ENCODE measurements around the gene EIF4A3.

Gene EIF4A3

GRCh38 chr17:80109713-80110446, 37.0 kb downstream of the EIF4A3 start:
- H3K36me3 ChIP-seq (ENCODE audit: control insufficient read depth in 1 of 2, insufficient read depth in 2 of 2, low read depth in 1 of 2, low read length in 2 of 2): peaks cover 0 to 3% of the 10 kb centered on the region in 2 experiments
- no peak for DNase-seq

DNA sequence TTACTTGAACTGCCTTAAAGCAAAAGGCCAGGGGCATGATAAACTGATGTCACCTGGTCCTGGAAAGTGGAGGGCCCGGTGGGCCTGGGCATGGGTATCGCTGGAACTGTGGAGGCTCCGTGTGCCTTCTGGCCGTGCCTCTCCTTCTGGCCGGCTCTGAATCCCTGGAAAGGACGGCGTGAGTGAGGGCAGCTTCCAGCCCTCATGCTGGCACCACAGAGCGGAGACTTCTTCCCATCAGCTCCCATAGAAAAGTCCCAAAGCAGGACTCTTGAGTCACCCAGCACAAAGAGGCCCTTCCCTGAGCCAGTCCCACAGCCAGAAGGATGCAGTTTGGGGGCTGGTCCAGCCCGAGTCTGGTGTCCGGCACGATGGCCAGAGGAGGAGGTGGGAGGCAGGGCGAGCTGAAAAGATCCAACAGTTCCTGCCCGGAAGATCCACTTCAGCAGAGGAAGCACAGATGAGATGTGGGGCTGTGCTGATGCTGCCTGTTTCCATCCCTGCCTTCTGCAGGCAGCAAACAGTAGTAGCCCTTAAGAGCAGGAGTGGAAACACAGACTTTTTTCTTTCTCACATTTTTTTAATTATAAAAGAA, 37.8 kb downstream of the EIF4A3 start:
- H2BK12ac ChIP-seq (ENCODE audit: low read length in 2 of 2): no peak overlapping the region
- no peak overlapping the region for H3K4me2 ChIP-seq (ENCODE audit: low read length, poor library complexity, severe bottlenecking)
- H2BK120ac ChIP-seq (ENCODE audit: low read depth, low read length): no peak overlapping the region
- H2AK5ac ChIP-seq (ENCODE audit: low read length, severe bottlenecking): no peak overlapping the region
- no peak overlapping the region for H3K4me3 ChIP-seq (ENCODE audit: insufficient read depth in 1 of 2, low read depth in 1 of 2, low read length in 2 of 2)
- H3K79me1 ChIP-seq (replicated peaks; ENCODE audit: low read length, poor library complexity, severe bottlenecking): no peaks in the 10 kb centered on the region
- no peak overlapping the region for H3K23ac ChIP-seq (ENCODE audit: low read length in 2 of 2)
- no peak overlapping the region for H3K9ac ChIP-seq (ENCODE audit: low read length)
- no peak for DNase-seq
- no peak overlapping the region for H3K18ac ChIP-seq (ENCODE audit: low read depth in 1 of 2, low read length in 2 of 2)
- no peaks in the 10 kb centered on the region for H3K9me3 ChIP-seq (ENCODE audit: control insufficient read depth, low read length)
- H3K4me1 ChIP-seq (ENCODE audit: control insufficient read depth, insufficient read depth, low read depth, low read length): peaks cover 33% of the 10 kb centered on the region
- H3K36me3 ChIP-seq (ENCODE audit: control insufficient read depth in 1 of 2, insufficient read depth in 2 of 2, low read depth in 1 of 2, low read length in 2 of 2): peaks cover 0 to 3% of the 10 kb centered on the region in 2 experiments
- H3K27me3 ChIP-seq (ENCODE audit: control insufficient read depth in 1 of 2, insufficient read depth in 1 of 2, low read length in 2 of 2): peaks cover 5 to 50% of the 10 kb centered on the region in 2 experiments
- 89% methylated on average over 12 of the region's 13 CpGs for WGBS
- H3K4ac ChIP-seq (ENCODE audit: low read depth in 1 of 2, low read length in 2 of 2): no peak overlapping the region
- H2BK5ac ChIP-seq (ENCODE audit: low read depth, low read length, poor library complexity, severe bottlenecking): no peak overlapping the region
- H2AFZ ChIP-seq (ENCODE audit: low read depth, low read length): no peak overlapping the region
- no peak overlapping the region for H4K8ac ChIP-seq (ENCODE audit: low read length)
- H3K14ac ChIP-seq (ENCODE audit: low read length in 2 of 2): no peak overlapping the region
- no peak overlapping the region for H3K27ac ChIP-seq (ENCODE audit: low read length, poor library complexity, severe bottlenecking)
- no peak overlapping the region for H4K91ac ChIP-seq (ENCODE audit: low read length)
- no peak overlapping the region for H2BK15ac ChIP-seq (ENCODE audit: low read depth, poor library complexity, severe bottlenecking)

More at GRCh38 chr17:80109713-80110446, 37.0 kb downstream of the EIF4A3 start:
- 89% methylated on average over 30 of the region's 30 CpGs for WGBS
- H4K91ac ChIP-seq (ENCODE audit: low read length): no peak overlapping the region
- H3K79me1 ChIP-seq (replicated peaks; ENCODE audit: low read length, poor library complexity, severe bottlenecking): no peaks in the 10 kb centered on the region
- no peak overlapping the region for H2BK15ac ChIP-seq (ENCODE audit: low read depth, poor library complexity, severe bottlenecking)
- H3K14ac ChIP-seq (ENCODE audit: low read length in 2 of 2): no peak overlapping the region
- H3K4me3 ChIP-seq (ENCODE audit: insufficient read depth in 1 of 2, low read depth in 1 of 2, low read length in 2 of 2): no peak overlapping the region
- H2BK12ac ChIP-seq (ENCODE audit: low read length in 2 of 2): no peak overlapping the region
- no peak overlapping the region for H2AK5ac ChIP-seq (ENCODE audit: low read length, severe bottlenecking)
- no peak overlapping the region for H3K27ac ChIP-seq (ENCODE audit: low read length, poor library complexity, severe bottlenecking)
- H2BK5ac ChIP-seq (ENCODE audit: low read depth, low read length, poor library complexity, severe bottlenecking): no peak overlapping the region
- H2AFZ ChIP-seq (ENCODE audit: low read depth, low read length): no peak overlapping the region
- no peak overlapping the region for H3K4ac ChIP-seq (ENCODE audit: low read depth in 1 of 2, low read length in 2 of 2)
- H3K23ac ChIP-seq (ENCODE audit: low read length in 2 of 2): no peak overlapping the region
- H4K8ac ChIP-seq (ENCODE audit: low read length): no peak overlapping the region
- H3K4me1 ChIP-seq (ENCODE audit: control insufficient read depth, insufficient read depth, low read depth, low read length): peaks cover 27% of the 10 kb centered on the region
- no peak overlapping the region for H3K18ac ChIP-seq (ENCODE audit: low read depth in 1 of 2, low read length in 2 of 2)
- no peak overlapping the region for H3K4me2 ChIP-seq (ENCODE audit: low read length, poor library complexity, severe bottlenecking)
- H3K27me3 ChIP-seq (ENCODE audit: control insufficient read depth in 1 of 2, insufficient read depth in 1 of 2, low read length in 2 of 2): peaks cover 5 to 48% of the 10 kb centered on the region in 2 experiments
- H3K9me3 ChIP-seq (ENCODE audit: control insufficient read depth, low read length): no peaks in the 10 kb centered on the region
- no peak overlapping the region for H3K9ac ChIP-seq (ENCODE audit: low read length)
- no peak overlapping the region for H2BK120ac ChIP-seq (ENCODE audit: low read depth, low read length)

DNA sequence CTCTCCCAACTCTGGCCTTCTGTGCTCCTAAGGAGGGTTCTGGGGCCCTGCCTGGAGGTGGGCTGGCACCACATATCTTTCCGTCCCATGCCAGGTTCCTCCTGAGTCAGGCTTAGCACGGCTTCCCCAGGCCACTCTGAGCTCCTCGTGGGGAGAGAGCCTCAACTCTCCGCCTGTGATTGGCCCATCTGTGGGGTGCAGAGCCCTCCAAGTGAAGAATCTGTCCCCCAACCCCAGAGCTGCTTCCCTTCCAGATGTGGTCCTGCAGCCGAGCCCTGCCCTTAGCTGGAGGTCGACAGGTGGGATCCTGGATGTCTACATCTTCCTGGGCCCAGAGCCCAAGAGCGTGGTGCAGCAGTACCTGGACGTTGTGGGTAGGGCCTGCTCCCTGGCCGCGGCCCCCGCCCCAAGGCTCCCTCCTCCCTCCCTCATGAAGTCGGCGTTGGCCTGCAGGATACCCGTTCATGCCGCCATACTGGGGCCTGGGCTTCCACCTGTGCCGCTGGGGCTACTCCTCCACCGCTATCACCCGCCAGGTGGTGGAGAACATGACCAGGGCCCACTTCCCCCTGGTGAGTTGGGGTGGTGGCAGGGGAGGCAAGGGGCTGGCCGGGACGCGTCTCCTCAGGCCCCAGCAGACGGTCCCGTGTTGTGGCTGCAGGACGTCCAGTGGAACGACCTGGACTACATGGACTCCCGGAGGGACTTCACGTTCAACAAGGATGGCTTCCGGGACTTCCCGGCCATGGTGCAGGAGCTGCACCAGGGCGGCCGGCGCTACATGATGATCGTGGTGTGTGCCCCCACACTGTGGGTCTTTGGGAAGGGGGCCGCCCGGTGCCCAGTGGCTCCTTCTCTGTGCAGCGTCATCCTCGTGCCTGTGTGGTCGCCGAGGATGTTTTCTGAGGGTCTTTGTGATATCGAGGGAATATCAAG, 38.6 kb downstream of the EIF4A3 start:
- Histone ChIP-seq H2BK15ac (ENCODE audit: low read depth, poor library complexity, severe bottlenecking) (no peak overlapping the region), H4K91ac (ENCODE audit: low read length) (no peak overlapping the region), H3K36me3 (ENCODE audit: control insufficient read depth in 1 of 2, insufficient read depth in 2 of 2, low read depth in 1 of 2, low read length in 2 of 2) (peaks cover 0 to 3% of the 10 kb centered on the region in 2 experiments), H3K9ac (ENCODE audit: low read length) (no peak overlapping the region), H2BK12ac (ENCODE audit: low read length in 2 of 2) (no peak overlapping the region), H3K9me3 (ENCODE audit: control insufficient read depth, low read length) (no peaks in the 10 kb centered on the region), H3K4me2 (ENCODE audit: low read length, poor library complexity, severe bottlenecking) (no peak overlapping the region), H3K23ac (ENCODE audit: low read length in 2 of 2) (no peak overlapping the region), H3K79me1 (replicated peaks; ENCODE audit: low read length, poor library complexity, severe bottlenecking) (no peaks in the 10 kb centered on the region), H3K4me3 (ENCODE audit: insufficient read depth in 1 of 2, low read depth in 1 of 2, low read length in 2 of 2) (no peak overlapping the region), H3K4me1 (ENCODE audit: control insufficient read depth, insufficient read depth, low read depth, low read length) (peaks cover 32% of the 10 kb centered on the region), H3K4ac (ENCODE audit: low read depth in 1 of 2, low read length in 2 of 2) (no peak overlapping the region), H2BK120ac (ENCODE audit: low read depth, low read length) (no peak overlapping the region), H3K27me3 (ENCODE audit: control insufficient read depth in 1 of 2, insufficient read depth in 1 of 2, low read length in 2 of 2) (peaks cover 5 to 50% of the 10 kb centered on the region in 2 experiments), H4K8ac (ENCODE audit: low read length) (no peak overlapping the region), H2AFZ (ENCODE audit: low read depth, low read length) (no peak overlapping the region), H3K27ac (ENCODE audit: low read length, poor library complexity, severe bottlenecking) (no peak overlapping the region), H3K18ac (ENCODE audit: low read depth in 1 of 2, low read length in 2 of 2) (no peak overlapping the region), H2BK5ac (ENCODE audit: low read depth, low read length, poor library complexity, severe bottlenecking) (no peak overlapping the region), H3K14ac (ENCODE audit: low read length in 2 of 2) (no peak overlapping the region), H2AK5ac (ENCODE audit: low read length, severe bottlenecking) (no peak overlapping the region)
- no peak for DNase-seq
- WGBS: 91% methylated on average over 39 of the region's 40 CpGs
